Activated T-cell treated with anti-CD3 and anti-CD28 coated beads, Interleukin-2, amount 50 U/mL, for 24 hours (primary cell): ENCODE data around the gene DCTD.

ENCODE experiments used
- DNase-seq: peaks from one replicate; pipeline ENCODE4 v3.0.0-alpha.2; 2020
- H3K27ac Mint-ChIP-seq: 2 replicates; pipeline ENCODE4 v1.8.0; 2020; ENCODE audit warnings: mild to moderate bottlenecking, mixed read lengths
- H3K27me3 Mint-ChIP-seq: 2 replicates; pipeline ENCODE4 v1.8.0; 2020; ENCODE audit warnings: mixed read lengths
- H3K36me3 Mint-ChIP-seq: 2 replicates; pipeline ENCODE4 v1.8.0; 2020; ENCODE audit warnings: low read depth, mixed read lengths
- H3K4me1 Mint-ChIP-seq: 2 replicates; pipeline ENCODE4 v1.8.0; 2020; ENCODE audit warnings: low read depth, mixed read lengths
- H3K4me3 Mint-ChIP-seq: 2 replicates; pipeline ENCODE4 v1.8.0; 2020; ENCODE audit warnings: mild to moderate bottlenecking, moderate library complexity, mixed read lengths
- H3K9me3 Mint-ChIP-seq: 2 replicates; pipeline ENCODE4 v1.8.0; 2020; ENCODE audit warnings: mixed read lengths

Gene DCTD

DNA sequence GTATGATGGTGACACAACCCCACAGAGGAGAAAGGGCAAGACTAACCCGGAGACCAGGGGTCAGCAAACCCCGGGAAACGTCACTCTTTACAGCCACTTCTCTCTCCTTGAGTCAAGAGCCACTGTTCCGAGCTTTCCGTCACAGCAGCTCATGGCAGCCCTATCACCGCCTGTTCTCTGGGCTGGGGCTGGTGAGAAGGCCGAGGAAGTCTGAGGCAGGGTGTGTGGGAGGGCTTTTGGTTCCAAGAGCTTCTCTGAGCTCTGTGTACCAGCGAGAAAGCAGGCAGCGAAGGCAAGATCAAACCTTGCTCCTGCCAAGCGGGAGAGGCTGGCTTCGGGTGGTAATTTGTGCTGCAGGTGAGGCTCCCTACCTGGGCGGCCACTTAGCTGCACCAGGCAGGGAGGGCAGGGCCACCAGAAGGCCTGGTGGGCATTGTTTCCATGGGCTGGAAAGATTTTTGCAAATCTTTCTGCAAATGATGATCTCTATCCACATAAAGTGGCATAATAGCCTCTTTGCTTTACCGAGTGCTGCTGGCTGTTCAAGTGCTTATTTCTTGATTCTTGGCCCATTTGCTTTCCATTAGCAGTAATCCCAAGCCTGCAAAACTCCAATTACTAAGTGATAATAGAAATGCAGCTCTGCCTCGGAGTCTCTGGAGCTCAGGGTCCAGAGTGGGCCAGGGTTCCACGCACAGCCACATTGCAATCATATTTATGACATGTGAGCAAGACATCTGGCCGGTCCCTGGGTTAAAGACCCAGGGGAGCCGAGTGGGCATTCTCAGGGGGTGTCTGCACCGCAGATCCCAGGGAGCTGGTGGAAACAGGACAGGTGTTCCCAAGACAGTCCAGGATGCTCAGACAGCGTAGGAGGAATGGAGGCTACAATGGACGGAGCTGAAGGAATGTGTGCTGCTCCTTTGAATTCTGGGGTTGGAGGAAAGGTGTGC, 41.5 kb downstream of the DCTD start:
- no peak overlapping the region for H3K4me3 Mint-ChIP-seq
- no peaks in the 10 kb centered on the region for H3K4me1 Mint-ChIP-seq
- no peaks in the 10 kb centered on the region for H3K27me3 Mint-ChIP-seq
- H3K9me3 Mint-ChIP-seq: no peaks in the 10 kb centered on the region
- DNase-seq: no peak
- H3K36me3 Mint-ChIP-seq: peaks cover 75% of the 10 kb centered on the region
- H3K27ac Mint-ChIP-seq: no peak overlapping the region

DNA sequence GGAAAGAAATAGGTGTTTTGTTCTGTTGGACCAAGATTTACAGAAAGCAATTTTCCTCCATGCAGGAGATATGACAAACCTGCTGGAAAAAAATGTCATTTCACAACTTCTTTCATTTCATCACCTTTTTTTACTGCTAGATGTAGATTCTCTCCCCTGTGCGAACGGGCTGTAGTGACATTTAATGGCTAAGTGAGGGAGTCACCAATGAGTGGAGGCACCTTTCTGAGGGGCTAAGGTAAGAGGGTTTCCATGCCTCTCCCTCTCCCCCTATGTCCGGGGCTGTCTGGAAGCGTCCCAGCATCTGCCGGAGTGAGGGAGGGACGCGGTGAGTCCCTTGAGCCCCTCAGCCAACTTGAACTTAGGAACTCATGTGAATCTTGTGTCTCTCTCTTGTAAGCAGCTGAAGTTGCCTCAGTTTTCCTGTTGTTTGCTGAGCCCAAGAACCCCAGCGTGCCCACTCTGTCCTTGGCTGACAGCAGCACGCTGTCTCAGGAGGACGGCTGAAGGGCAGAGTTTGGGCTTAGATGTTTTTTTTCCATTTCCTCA, 42.3 kb downstream of the DCTD start:
- DNase-seq: no peak
- H3K4me3 Mint-ChIP-seq: no peak overlapping the region
- peaks cover 69% of the 10 kb centered on the region for H3K36me3 Mint-ChIP-seq
- no peaks in the 10 kb centered on the region for H3K9me3 Mint-ChIP-seq
- no peaks in the 10 kb centered on the region for H3K4me1 Mint-ChIP-seq
- H3K27ac Mint-ChIP-seq: no peak overlapping the region
- H3K27me3 Mint-ChIP-seq: no peaks in the 10 kb centered on the region

DNA sequence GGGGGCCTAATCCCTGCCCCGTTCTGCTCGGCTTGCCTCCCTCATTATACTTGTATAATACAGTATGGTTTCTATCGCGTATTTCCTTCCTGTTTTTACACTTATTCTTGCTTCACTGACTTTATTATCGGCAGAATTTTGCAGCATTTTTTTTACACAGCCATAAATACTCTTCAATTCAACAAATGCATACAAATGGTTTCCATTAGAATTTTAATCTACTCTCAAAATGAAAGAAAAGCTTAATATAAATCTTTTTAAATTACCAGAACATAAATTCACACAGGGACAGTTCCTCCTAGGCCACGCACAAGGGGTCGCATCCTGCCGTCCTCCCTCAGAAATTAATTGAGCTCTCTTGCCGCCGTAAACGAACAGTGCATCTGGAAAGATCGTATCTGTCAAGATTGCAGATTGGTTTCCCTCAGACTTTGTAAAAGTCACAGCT, 42.9 kb downstream of the DCTD start:
- peaks cover 65% of the 10 kb centered on the region for H3K36me3 Mint-ChIP-seq
- no peaks in the 10 kb centered on the region for H3K4me1 Mint-ChIP-seq
- no peaks in the 10 kb centered on the region for H3K27me3 Mint-ChIP-seq
- H3K27ac Mint-ChIP-seq: no peak overlapping the region
- no peak overlapping the region for H3K4me3 Mint-ChIP-seq
- DNase-seq: no peak
- no peaks in the 10 kb centered on the region for H3K9me3 Mint-ChIP-seq

DNA sequence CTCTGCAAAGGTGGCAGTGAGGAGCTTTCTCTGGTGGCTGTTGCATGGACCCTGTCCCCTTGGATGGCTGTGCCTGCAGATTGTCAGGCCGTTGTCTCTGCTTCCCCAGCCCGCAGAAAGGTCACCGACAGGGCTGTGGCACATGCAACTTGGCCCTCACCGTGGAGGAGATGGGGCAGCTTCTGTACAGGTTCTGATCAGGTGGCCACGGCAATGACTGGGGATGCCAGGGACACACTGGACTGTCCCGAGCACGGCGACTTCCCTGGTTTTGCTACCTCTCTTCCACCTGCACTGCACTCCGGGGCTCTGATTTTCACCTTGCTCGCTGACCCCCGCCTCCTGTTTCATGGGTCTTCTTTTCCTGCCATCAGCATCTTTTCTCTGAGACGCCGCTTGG, 43.5 kb downstream of the DCTD start:
- Mint-ChIP-seq H3K4me1 (no peaks in the 10 kb centered on the region), H3K27me3 (no peaks in the 10 kb centered on the region), H3K27ac (no peak overlapping the region), H3K9me3 (no peaks in the 10 kb centered on the region), H3K4me3 (no peak overlapping the region), H3K36me3 (peaks cover 65% of the 10 kb centered on the region)
- DNase-seq: no peak

DNA sequence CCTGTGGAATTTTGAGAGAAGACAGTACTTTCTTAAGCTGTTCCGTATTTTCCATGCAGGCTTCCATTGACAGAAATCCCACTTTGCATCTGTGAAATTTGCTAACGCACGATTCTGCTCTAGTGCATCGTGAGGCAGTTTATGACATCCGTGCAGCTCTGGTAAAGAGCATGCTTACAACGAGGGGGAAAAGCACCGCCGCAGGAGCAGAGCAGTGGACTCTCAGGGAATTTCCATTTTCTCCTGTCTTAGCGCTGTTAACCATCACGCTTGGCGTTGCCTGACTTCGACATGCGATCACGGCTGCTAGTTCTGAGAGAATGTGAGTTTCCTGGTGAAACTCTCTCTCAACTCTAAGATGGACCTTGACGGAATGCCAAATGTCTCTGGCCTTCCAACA, 43.9 kb downstream of the DCTD start:
- H3K4me1 Mint-ChIP-seq: no peaks in the 10 kb centered on the region
- H3K9me3 Mint-ChIP-seq: no peaks in the 10 kb centered on the region
- no peak overlapping the region for H3K4me3 Mint-ChIP-seq
- H3K27me3 Mint-ChIP-seq: no peaks in the 10 kb centered on the region
- DNase-seq: no peak
- no peak overlapping the region for H3K27ac Mint-ChIP-seq
- peaks cover 64% of the 10 kb centered on the region for H3K36me3 Mint-ChIP-seq

DNA sequence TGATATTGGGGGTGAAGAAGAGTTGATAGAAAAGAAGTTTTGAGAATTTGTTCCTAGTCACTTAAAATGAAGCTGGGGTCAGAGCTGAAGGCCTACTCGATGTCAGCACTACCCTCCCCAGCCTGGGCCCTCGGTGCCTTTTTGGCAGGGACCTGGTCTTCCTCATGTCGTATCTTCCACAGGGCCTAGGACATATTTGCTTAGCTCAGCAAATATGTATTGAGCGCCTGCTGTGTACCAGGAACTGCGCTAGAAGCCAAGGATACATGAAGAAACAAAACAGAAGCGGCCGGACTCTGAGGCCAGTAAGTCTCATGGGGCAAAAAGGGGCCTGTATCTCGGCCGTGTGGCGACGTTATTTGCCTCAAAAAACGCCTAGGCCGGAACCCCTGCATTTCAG, 44.3 kb downstream of the DCTD start:
- H3K27ac Mint-ChIP-seq: no peak overlapping the region
- no peak for DNase-seq
- H3K27me3 Mint-ChIP-seq: no peaks in the 10 kb centered on the region
- H3K4me1 Mint-ChIP-seq: no peaks in the 10 kb centered on the region
- H3K4me3 Mint-ChIP-seq: no peak overlapping the region
- peaks cover 60% of the 10 kb centered on the region for H3K36me3 Mint-ChIP-seq
- no peaks in the 10 kb centered on the region for H3K9me3 Mint-ChIP-seq

DNA sequence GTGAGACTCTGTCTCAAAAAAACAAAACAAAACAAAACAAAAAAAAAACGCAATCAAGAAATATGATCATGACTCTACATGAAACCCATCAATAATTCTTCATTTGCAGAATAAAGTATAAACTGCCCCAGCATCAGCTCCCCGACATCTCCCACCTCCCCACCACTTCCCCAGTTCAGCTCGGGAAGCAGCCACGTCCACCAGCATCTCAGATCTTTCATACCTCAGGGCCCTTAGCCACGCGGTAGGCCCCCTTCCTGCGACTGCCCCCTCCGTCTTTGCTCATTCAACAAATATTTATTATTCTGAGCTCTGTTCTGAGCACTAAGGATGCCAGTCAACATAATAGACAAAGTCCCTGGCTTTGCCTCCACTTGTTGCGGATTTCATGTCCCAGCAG, 45.6 kb downstream of the DCTD start:
- no peak overlapping the region for H3K27ac Mint-ChIP-seq
- H3K36me3 Mint-ChIP-seq: peaks cover 50% of the 10 kb centered on the region
- no peak for DNase-seq
- no peak overlapping the region for H3K4me3 Mint-ChIP-seq
- no peaks in the 10 kb centered on the region for H3K27me3 Mint-ChIP-seq
- H3K9me3 Mint-ChIP-seq: no peaks in the 10 kb centered on the region
- no peaks in the 10 kb centered on the region for H3K4me1 Mint-ChIP-seq

DNA sequence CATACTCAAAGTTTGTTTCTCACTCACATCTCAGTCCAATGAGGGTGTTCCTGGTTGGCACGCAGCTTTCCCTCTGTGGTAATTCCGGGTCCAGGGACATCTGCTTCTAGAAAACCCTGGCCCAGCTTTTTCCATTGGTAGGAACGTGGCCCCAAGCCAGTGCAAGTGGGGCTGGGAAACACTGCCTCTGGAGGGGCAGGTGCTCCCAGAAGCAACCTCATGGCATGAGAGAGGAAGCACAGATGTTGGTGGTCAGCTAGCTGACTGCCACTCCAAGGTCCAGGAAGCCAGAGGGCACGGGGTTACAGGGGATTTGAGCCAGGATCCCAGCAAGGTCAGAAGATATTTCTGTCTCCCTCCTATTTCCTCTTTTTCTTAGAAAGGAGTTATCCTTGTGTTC, 47.5 kb downstream of the DCTD start:
- H3K4me1 Mint-ChIP-seq: no peaks in the 10 kb centered on the region
- no peak overlapping the region for H3K4me3 Mint-ChIP-seq
- no peak for DNase-seq
- no peak overlapping the region for H3K27ac Mint-ChIP-seq
- no peaks in the 10 kb centered on the region for H3K9me3 Mint-ChIP-seq
- peaks cover 31% of the 10 kb centered on the region for H3K36me3 Mint-ChIP-seq
- H3K27me3 Mint-ChIP-seq: no peaks in the 10 kb centered on the region

DNA sequence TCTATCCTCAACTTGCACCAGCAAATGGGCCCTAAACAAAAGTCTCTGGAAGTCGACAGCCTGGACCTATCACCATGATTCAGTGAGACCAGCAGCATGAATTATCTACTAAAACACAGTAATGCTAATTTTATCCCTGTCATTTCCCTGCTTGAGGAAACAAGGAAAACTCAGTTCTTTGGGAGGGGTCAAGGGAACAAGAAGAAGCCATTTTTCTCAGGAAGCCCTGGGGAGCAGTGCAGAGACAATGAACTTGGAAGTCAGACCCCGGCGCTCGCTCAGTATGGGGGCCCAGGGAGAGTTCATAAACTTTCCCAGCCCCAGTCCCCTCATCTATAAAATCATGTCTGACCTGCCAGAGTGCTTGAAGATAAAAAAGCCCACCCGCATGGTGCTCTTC, 50.4 kb downstream of the DCTD start:
- Mint-ChIP-seq H3K4me1 (no peaks in the 10 kb centered on the region), H3K9me3 (no peaks in the 10 kb centered on the region), H3K4me3 (no peak overlapping the region), H3K36me3 (peaks cover 2% of the 10 kb centered on the region), H3K27me3 (no peaks in the 10 kb centered on the region), H3K27ac (no peak overlapping the region)
- no peak for DNase-seq

DNA sequence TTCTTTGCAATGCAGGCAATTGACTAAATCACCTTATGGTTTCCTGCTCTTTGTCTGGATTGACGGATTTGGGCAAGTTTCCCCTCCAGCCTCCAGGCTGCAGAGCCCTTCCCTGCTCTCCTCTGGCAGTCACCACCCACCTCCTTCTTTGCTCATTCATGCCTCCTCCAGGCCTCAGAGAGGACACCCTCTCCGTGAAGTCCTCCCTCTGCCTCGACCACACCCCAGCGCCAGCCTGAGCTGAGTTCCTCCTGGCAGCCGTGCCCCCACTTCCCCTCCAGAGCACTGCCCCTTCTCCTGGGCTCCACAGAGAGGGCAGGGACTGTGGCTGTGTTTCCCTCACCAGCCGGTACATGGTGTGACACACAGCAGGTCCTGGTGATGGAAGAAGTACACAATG, 53.7 kb downstream of the DCTD start:
- H3K27me3 Mint-ChIP-seq: no peaks in the 10 kb centered on the region
- H3K36me3 Mint-ChIP-seq: no peaks in the 10 kb centered on the region
- no peak overlapping the region for H3K4me3 Mint-ChIP-seq
- H3K4me1 Mint-ChIP-seq: no peaks in the 10 kb centered on the region
- DNase-seq: no peak
- H3K27ac Mint-ChIP-seq: no peak overlapping the region
- H3K9me3 Mint-ChIP-seq: peaks cover 3% of the 10 kb centered on the region

DNA sequence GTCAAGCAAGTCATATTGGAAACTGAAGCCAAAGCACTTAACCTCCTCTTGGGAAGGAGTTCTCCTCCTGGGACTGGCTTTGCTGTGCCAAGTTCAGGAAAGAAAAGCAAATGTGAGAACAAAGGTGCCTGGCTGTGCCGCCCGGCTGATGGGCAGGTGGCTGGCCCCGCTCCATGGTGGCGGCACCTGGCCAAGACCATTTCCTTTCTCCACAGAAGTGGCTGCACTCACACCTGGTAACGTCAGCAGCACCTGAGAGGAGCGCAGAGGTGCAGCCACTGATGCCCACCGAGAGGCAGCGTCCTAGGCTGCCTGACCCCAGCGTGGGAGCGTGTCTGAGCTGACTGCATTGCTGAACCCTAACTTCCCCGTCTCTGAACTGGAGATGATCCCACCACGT, 54.3 kb downstream of the DCTD start:
- H3K4me1 Mint-ChIP-seq: no peaks in the 10 kb centered on the region
- peaks cover 3% of the 10 kb centered on the region for H3K9me3 Mint-ChIP-seq
- no peaks in the 10 kb centered on the region for H3K36me3 Mint-ChIP-seq
- H3K27ac Mint-ChIP-seq: no peak overlapping the region
- H3K4me3 Mint-ChIP-seq: no peak overlapping the region
- H3K27me3 Mint-ChIP-seq: no peaks in the 10 kb centered on the region
- DNase-seq: no peak

DNA sequence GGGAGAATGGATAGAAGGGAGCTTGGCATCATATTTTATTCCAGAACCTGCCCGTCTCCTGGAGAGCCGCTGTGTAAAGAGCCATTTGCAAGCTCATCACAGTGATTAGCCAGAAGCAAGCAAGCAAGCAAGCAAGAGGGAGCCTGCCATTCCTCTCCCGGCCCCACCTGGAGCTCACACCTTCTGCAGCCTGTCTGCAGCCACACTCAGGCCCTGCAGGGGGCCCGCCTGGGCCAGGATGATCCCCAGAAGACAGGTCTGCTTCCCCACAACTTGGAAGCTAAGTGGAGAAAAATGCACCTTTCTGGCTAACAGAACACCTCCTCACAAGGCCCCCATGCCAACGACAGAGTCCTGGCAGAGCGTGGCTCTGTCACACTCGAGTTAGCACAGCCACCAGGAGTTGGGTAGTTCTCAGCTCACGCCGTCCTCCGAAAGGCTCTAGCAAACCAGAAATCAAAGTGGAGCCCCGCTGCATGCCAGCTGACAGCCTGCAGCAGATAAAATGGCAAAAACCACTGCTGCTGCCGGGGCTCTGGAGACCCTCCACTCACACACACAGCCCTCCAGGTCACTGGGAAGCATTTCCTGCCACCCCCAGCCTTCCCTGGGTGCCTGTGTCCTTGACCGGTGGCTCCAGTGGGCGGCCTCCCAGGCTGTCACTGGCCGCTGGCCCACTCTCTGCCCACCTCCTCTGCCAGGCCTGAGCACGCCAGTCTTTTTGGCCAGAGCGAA, 54.9 kb downstream of the DCTD start:
- Mint-ChIP-seq H3K4me1 (no peaks in the 10 kb centered on the region), H3K27ac (no peak overlapping the region), H3K27me3 (no peaks in the 10 kb centered on the region), H3K36me3 (no peaks in the 10 kb centered on the region), H3K9me3 (peaks cover 3% of the 10 kb centered on the region), H3K4me3 (no peak overlapping the region)
- no peak for DNase-seq

DNA sequence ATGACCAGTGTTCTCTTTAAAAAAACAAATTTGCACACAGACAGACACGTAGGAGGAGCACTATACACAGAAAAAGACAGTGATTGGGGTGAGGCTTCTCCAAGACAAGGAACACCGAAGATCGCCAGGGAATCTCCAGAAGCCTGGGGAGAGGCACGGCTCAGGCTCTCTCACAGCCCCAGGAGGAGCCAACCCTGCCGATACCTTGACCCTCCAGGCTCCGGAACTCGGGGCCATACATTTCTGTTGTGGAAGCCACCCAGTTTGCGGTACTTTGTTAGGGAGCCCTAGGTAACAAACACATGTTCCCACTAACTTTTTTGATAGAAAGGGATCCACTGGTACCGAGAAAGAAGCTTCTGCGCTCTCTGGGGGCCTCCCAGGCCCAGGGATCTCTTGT, 55.8 kb downstream of the DCTD start:
- no peaks in the 10 kb centered on the region for H3K4me1 Mint-ChIP-seq
- H3K36me3 Mint-ChIP-seq: no peaks in the 10 kb centered on the region
- H3K27me3 Mint-ChIP-seq: no peaks in the 10 kb centered on the region
- H3K4me3 Mint-ChIP-seq: no peak overlapping the region
- H3K9me3 Mint-ChIP-seq: peaks cover 3% of the 10 kb centered on the region
- no peak overlapping the region for H3K27ac Mint-ChIP-seq
- no peak for DNase-seq

DNA sequence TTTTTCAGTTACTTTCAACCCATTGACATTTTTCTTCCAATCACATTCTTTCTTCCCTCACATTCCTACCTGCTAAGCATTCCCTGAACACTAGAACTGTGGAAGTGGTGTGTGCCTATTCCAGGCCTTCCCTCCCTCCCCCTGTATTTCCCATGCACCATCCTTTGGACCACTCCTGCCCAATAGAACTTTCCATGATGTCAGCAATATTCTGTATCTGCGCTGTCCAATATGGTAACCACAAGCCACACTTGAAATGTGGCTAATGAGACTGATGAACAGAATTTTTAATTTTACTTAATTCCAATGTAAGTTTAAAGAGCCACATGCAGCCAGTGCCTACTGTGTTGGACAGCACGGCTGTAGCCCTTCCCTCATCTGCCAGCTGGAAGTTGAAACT, 57.5 kb downstream of the DCTD start:
- Mint-ChIP-seq H3K27me3 (no peaks in the 10 kb centered on the region), H3K4me1 (no peaks in the 10 kb centered on the region), H3K36me3 (no peaks in the 10 kb centered on the region), H3K4me3 (no peak overlapping the region), H3K27ac (no peak overlapping the region), H3K9me3 (peaks cover 3% of the 10 kb centered on the region)
- no peak for DNase-seq

DNA sequence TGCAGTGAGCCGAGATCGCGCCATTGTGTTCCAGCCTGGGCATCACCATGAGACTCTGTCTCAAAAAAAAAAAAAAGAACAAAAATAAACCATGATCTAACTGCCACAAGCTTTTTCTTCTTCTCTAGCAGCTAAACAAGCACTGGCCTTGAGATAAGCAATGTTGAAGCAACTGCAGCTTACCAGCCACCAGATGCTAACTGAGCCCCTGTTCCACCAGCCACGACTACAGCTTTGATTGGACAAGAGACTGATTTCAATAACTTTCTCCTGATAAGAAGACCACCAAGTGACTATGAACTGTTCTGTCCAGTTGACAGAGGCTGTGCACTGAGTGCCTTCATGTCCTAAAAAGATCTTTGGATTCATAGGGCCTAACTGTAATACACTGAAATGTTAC, 58.5 kb downstream of the DCTD start:
- no peaks in the 10 kb centered on the region for H3K36me3 Mint-ChIP-seq
- H3K4me1 Mint-ChIP-seq: no peaks in the 10 kb centered on the region
- no peak overlapping the region for H3K27ac Mint-ChIP-seq
- H3K4me3 Mint-ChIP-seq: no peak overlapping the region
- H3K9me3 Mint-ChIP-seq: peaks cover 5% of the 10 kb centered on the region
- DNase-seq: no peak
- no peaks in the 10 kb centered on the region for H3K27me3 Mint-ChIP-seq
